Activated T-cell treated with anti-CD3 and anti-CD28 coated beads for 4 hours (primary cell): ENCODE data around the gene ZMAT5.

Source experiments
- DNase-seq: peaks from one replicate; pipeline ENCODE4 v3.0.0-alpha.2; 2020

ZMAT5 gene

GRCh38 chr22:29726512-29727130 lies 40.2 kb downstream of the ZMAT5 start:
- DNase-seq: no peak

DNA sequence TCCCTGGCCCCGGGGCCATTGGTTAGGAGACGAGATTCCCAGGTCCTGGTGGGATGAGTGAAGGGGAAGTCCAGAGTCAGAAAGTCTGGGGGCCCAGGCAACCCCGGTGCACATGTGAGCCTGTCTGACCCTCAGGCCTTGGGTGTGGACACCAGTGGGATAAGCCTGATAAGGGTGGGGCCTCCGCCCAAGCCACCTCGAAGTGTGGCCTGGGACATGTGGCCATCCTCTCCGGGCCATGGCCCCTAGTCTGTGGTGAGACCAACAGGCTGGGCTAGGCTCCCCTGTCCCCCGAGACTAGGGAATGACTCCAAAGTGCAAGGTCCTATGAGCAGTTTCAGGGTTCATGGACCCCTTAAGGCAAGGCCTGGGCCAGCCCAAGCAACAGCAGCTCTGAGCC lies 40.7 kb downstream of the ZMAT5 start:
- DNase-seq: no peak

- DNase-seq: no peak
Measured at GRCh38 chr22:29724843-29725242, 42.0 kb downstream of the ZMAT5 start.

- no peak for DNase-seq
Measured at GRCh38 chr22:29723766-29724165, 43.0 kb downstream of the ZMAT5 start.

- no peak for DNase-seq
Measured at GRCh38 chr22:29722587-29722986, 44.2 kb downstream of the ZMAT5 start.

- DNase-seq: no peak
Measured at GRCh38 chr22:29722151-29722550, 44.7 kb downstream of the ZMAT5 start.

DNA sequence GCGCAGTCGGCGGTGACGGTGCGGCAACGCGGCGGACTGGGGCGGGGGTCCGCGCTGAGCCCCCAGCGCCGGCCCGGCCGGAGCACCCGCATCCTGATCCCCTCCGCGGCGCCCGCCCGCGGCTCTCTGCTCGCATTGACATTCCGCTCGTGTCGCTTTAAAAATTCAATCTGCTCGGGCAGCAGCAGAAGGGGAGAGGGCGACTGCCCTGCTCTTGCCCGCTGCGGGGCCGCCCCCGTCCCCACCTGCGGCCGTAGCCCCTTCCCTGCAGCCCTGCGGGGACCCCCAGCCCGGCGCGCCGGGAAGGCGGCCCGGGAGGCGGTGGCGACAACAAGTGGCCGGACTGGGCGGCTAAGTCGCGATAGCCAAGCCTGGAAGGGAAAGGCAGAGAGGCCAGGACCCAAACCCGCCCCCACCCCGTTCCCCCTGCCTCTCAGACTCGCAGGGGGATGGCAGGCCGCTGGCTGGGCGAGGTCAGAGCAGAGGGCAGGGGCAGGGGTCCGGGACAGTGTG lies 45.9 kb downstream of the ZMAT5 start:
- no peak for DNase-seq

DNA sequence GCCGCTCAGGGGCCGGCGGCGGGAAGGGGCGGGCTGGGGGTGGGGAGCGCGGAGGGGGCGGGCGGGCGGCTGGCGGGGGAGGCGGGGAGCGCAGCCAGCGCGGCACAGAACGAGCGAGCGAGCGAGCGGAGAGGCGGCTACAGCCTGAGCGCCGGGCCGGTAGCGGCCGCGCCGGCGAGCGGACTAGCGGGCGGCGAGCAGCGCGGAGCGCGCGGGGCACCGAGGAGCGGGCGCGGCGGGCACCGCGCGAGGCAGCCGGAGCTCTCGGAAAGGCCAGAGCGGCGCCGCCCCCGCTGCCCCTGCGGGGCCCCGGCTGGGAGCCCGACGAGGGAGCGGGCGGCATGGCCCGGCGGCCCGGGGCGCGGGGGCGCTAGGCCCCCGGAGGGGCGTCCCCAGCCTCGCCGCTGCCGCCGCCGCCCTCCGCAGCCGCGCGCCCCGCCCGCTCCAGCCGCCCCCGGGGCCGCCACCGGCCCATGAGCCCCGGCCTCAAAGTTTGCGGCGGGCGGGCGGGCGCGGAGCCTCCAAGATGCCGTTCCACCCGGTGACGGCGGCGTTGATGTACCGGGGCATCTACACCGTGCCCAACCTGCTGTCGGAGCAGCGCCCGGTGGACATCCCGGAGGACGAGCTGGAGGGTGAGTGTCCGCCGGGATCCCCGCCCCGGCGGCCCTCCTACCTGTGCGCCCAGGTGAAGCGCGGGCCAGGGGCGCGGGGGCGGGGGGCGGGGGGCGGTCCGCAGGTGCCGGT lies 46.7 kb downstream of the ZMAT5 start, which contains the start of gene CABP7:
Gene CABP7, plus strand, starts transcription at position 105 of the 747 bp plus-strand sequence. Its CDS starts 422 bp downstream, at position 527.
- DNase-seq: no peak

GRCh38 chr22:29718949-29719898 lies 47.6 kb downstream of the ZMAT5 start:
- no peak for DNase-seq

- DNase-seq: no peak
Measured at GRCh38 chr22:29717789-29718188, 49.0 kb downstream of the ZMAT5 start.

- DNase-seq: no peak
Measured at GRCh38 chr22:29716814-29717545, 49.8 kb downstream of the ZMAT5 start.

- DNase-seq: no peak
Measured at GRCh38 chr22:29715705-29716104, 51.1 kb downstream of the ZMAT5 start.

GRCh38 chr22:29715240-29715639 lies 51.6 kb downstream of the ZMAT5 start:
- DNase-seq: no peak

DNA sequence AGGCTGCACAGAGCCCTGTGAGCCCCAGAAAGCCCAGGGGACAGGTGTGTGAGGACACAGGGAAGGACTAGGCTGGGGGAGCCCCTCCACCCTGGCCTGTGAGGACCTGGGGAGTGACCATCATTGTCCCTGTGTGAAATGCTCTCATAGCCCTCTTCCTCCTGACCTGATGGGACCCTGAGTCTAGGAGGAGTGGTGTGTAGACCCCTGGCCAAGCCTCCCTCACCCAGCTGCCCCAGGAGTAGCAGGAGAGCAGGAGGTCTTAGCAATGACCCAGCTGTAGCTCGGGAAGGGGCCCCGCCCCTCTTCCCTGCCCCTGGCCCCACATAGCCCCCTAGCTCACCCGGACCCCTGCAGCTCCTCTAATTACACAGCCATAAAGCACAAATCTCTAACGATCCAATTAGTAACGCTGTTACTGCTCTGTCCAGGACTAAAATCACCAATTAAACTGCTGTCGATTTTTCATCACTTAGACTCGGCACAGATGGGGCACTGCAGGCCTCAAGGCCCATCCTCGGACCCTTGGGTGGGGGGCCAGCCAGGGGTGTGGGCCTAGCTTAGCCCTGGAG lies 53.6 kb downstream of the ZMAT5 start:
- DNase-seq: no peak

DNA sequence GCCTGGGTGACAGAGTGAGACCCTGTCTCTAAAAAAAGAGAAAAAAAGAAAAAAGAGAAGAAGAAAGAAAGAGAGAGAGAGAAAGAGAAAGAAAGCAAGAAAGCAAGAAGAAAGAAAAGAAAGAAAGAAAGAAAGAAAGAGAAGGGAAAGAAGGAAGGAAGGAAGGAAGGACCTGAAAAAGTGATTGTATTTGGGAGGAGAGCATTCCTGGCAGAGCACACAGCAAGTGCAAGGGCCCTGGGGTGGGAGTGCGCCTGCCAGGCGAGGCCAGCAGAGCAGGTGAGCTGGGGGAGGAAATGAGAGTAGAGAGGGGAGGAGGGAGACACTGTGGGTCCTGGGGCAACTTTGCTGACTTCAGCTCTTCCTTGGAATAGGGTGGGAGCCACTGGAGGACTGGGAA lies 54.7 kb downstream of the ZMAT5 start:
- no peak for DNase-seq

- no peak for DNase-seq
Measured at GRCh38 chr22:29710922-29711593, 55.7 kb downstream of the ZMAT5 start.

DNA sequence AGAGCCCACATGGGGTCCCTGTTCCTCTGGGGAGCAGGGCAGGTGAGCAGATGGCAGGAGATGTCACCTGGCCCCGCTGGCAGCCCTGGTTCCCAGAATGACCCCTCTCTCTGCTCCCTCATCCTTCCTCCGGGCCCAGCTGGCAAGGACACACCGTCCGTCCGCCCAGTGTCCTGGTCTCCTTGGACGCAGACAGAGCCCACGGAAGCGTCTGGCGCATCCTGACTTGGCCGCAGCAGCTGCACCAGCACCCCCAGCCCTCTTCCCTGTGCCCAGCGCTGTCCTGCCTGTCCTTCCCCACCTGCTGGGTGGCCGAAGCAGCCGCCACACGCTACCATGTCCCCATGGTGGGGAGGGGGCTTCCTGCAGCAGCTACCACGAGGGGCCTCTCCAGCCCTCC lies 56.6 kb downstream of the ZMAT5 start:
- DNase-seq: no peak

- no peak for DNase-seq
Measured at GRCh38 chr22:29707471-29707870, 59.3 kb downstream of the ZMAT5 start.

GRCh38 chr22:29707010-29707409 lies 59.8 kb downstream of the ZMAT5 start:
- no peak for DNase-seq

DNA sequence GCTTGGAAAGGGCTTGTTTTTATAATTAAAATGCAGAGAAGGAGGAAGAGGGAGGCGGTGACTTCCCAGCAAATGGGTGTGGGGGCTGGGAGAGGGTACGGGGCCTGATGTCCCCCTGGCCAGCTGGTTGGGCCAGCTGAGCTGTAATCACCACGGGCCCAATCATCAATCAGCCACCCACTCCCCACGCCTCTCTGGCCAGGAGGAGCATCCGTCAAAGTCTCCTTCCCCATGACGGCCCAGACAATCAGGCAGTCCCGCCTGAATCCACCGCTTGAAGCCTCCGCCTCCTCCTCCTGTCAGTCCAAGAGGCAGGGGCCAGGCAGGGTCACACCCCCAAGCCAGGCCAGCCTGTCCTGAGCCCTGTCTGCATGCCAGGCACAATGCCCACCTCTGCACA lies 60.3 kb downstream of the ZMAT5 start:
- no peak for DNase-seq

GRCh38 chr22:29705651-29706050 lies 61.2 kb downstream of the ZMAT5 start:
- DNase-seq: no peak
